ENCODE results near the gene ANK3. TPM values are rescaled to one million over a fixed set of nuclear protein-coding genes. Genes with fewer than 3 reads are reported as not detected.

The ANK3 gene
- polyA plus RNA-seq, 1 donor (not counting 4 experiments of a cell fraction or from before 2014, with no cell fraction given) = 8.3 TPM

GRCh38 chr10:60105295-60105695 is 284.4 kb downstream of the ANK3 start:
- Histone ChIP-seq H3K4me1 (ENCODE audit: control insufficient read depth, extremely low read depth, insufficient read depth, low read length) (no peaks in the 10 kb centered on the region), H3K9me1 (ENCODE audit: control insufficient read depth, extremely low read depth, insufficient read depth, low read length) (no peaks in the 10 kb centered on the region), H3K36me3 (ENCODE audit: control insufficient read depth in 2 of 2, extremely low read depth in 1 of 2, insufficient read depth in 2 of 2, low read length in 2 of 2) (no peaks in the 10 kb centered on the region), H3K9ac (ENCODE audit: control insufficient read depth, extremely low read depth, insufficient read depth, low read length) (no peak overlapping the region), H4K20me1 (ENCODE audit: control insufficient read depth, extremely low read depth, insufficient read depth, low read length) (no peaks in the 10 kb centered on the region), H3K4me2 (ENCODE audit: control insufficient read depth, extremely low read depth, insufficient read depth, low read depth, low read length) (no peak overlapping the region), H3K27me3 (ENCODE audit: control insufficient read depth, extremely low read depth, insufficient read depth, low read length) (no peaks in the 10 kb centered on the region), H3K4me3 (ENCODE audit: control insufficient read depth in 2 of 3, extremely low read depth in 1 of 3, insufficient read depth in 2 of 3, low read depth in 1 of 3, low read length in 3 of 3) (no peak overlapping the region), H3K27ac (ENCODE audit: control insufficient read depth, insufficient read depth, low read length) (no peak overlapping the region), H3K79me2 (ENCODE audit: control insufficient read depth, insufficient read depth, low read length) (no peaks in the 10 kb centered on the region), H2AFZ (ENCODE audit: control insufficient read depth, low read length) (no peak overlapping the region), H3K9me3 (ENCODE audit: control insufficient read depth, low read depth, low read length) (no peaks in the 10 kb centered on the region)
- no peak for DNase-seq (ENCODE audit: low read depth, low spot score)
- no peak for TF ChIP-seq EZH2 (IDR thresholded peaks at IDR 0.05; ENCODE audit: low read length)
- TF ChIP-seq, protein P1, sequence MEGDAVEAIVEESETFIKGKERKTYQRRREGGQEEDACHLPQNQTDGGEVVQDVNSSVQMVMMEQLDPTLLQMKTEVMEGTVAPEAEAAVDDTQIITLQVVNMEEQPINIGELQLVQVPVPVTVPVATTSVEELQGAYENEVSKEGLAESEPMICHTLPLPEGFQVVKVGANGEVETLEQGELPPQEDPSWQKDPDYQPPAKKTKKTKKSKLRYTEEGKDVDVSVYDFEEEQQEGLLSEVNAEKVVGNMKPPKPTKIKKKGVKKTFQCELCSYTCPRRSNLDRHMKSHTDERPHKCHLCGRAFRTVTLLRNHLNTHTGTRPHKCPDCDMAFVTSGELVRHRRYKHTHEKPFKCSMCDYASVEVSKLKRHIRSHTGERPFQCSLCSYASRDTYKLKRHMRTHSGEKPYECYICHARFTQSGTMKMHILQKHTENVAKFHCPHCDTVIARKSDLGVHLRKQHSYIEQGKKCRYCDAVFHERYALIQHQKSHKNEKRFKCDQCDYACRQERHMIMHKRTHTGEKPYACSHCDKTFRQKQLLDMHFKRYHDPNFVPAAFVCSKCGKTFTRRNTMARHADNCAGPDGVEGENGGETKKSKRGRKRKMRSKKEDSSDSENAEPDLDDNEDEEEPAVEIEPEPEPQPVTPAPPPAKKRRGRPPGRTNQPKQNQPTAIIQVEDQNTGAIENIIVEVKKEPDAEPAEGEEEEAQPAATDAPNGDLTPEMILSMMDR (optimal IDR thresholded peaks at IDR 0.05 in 1 of 3, IDR thresholded peaks at IDR 0.05 in 1 of 3, conservative IDR thresholded peaks at IDR 0.05 in 1 of 3; ENCODE audit: extremely low read depth in 1 of 3, insufficient read depth in 2 of 3, low read length in 3 of 3) = no peak
- no peak for FAIRE-seq
- dilution Hi-C loops (cut with MboI; ENCODE audit: extremely low pct_ligation_motif_present, low sequenced_read_pairs) = loop anchor here (25.0 kb wide), 2 partner anchors 107 to 332 kb away; no protein-coding TSS in a partner anchor

GRCh38 chr10:60101821-60102220 is 287.9 kb downstream of the ANK3 start:
- no peaks in the 10 kb centered on the region for H3K9me1 ChIP-seq (ENCODE audit: control insufficient read depth, extremely low read depth, insufficient read depth, low read length)
- no peak overlapping the region for H2AFZ ChIP-seq (ENCODE audit: control insufficient read depth, low read length)
- FAIRE-seq = peak; percentile 9
- H3K9ac ChIP-seq (ENCODE audit: control insufficient read depth, extremely low read depth, insufficient read depth, low read length) = no peak overlapping the region
- H3K4me3 ChIP-seq (ENCODE audit: control insufficient read depth in 2 of 3, extremely low read depth in 1 of 3, insufficient read depth in 2 of 3, low read depth in 1 of 3, low read length in 3 of 3) = no peak overlapping the region
- no peaks in the 10 kb centered on the region for H3K36me3 ChIP-seq (ENCODE audit: control insufficient read depth in 2 of 2, extremely low read depth in 1 of 2, insufficient read depth in 2 of 2, low read length in 2 of 2)
- no peak overlapping the region for H3K27ac ChIP-seq (ENCODE audit: control insufficient read depth, insufficient read depth, low read length)
- DNase-seq (ENCODE audit: low read depth, low spot score) = no peak
- H3K4me2 ChIP-seq (ENCODE audit: control insufficient read depth, extremely low read depth, insufficient read depth, low read depth, low read length) = no peak overlapping the region
- no peaks in the 10 kb centered on the region for H3K4me1 ChIP-seq (ENCODE audit: control insufficient read depth, extremely low read depth, insufficient read depth, low read length)
- no peaks in the 10 kb centered on the region for H4K20me1 ChIP-seq (ENCODE audit: control insufficient read depth, extremely low read depth, insufficient read depth, low read length)
- no peak for TF ChIP-seq EZH2 (IDR thresholded peaks at IDR 0.05; ENCODE audit: low read length)
- TF ChIP-seq, protein P1 (optimal IDR thresholded peaks at IDR 0.05 in 1 of 3, IDR thresholded peaks at IDR 0.05 in 1 of 3, conservative IDR thresholded peaks at IDR 0.05 in 1 of 3; ENCODE audit: extremely low read depth in 1 of 3, insufficient read depth in 2 of 3, low read length in 3 of 3) = no peak
- H3K79me2 ChIP-seq (ENCODE audit: control insufficient read depth, insufficient read depth, low read length) = no peaks in the 10 kb centered on the region
- H3K9me3 ChIP-seq (ENCODE audit: control insufficient read depth, low read depth, low read length) = no peaks in the 10 kb centered on the region
- dilution Hi-C loops (cut with MboI; ENCODE audit: extremely low pct_ligation_motif_present, low sequenced_read_pairs) = loop anchor here (25.0 kb wide), 2 partner anchors 110 to 335 kb away; no protein-coding TSS in a partner anchor
- no peaks in the 10 kb centered on the region for H3K27me3 ChIP-seq (ENCODE audit: control insufficient read depth, extremely low read depth, insufficient read depth, low read length)

Measured in keratinocyte (primary cell).